WI38 (cell line): ENCODE data around the gene RPIA.

Source experiments
- H3K4me3 ChIP-seq: 2 replicates; pipeline ENCODE4 v1.5.1; 2011; ENCODE audit warnings: low read depth, mild to moderate bottlenecking, control low read depth, low read length
- CTCF ChIP-seq: IDR thresholded peaks from 2 replicates; pipeline ENCODE4 v1.5.1; 2012; ENCODE audit warnings: low read depth, mild to moderate bottlenecking, control low read depth, low read length

The RPIA gene

DNA sequence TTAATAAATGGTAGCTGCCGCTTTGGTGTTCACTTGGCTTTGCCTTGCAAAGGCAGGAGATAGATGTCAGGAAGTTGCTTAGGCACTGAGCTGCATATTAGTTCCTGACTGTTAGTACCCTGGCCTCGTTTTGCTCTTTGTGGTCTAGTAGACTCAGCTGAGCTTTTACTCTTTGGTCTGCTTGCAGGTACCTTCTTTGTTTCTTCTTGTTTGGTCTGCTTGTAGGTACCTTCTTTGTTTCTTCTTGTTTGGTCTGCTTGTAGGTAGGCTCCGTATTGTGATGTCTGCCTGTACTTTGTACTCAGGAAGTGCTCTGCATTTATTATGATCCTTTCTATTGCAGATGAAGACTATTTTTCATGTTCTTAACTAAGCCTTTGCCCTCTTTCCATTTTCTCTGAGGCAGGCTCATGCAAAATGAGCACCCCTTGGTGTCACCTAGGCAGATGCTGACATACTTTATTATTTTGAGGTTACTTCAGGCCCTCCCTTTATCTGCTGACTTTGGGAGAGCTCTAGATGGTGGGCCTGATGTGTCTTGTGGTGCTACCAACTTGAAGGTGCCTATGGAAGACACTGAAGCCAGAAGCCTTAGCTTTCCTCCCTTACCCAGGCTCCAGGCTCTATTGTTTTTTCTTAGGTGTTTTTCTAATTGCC is 6.0 kb downstream of the RPIA start:
- TF ChIP-seq CTCF, result no peak
- H3K4me3 ChIP-seq, result no peak overlapping the region

DNA sequence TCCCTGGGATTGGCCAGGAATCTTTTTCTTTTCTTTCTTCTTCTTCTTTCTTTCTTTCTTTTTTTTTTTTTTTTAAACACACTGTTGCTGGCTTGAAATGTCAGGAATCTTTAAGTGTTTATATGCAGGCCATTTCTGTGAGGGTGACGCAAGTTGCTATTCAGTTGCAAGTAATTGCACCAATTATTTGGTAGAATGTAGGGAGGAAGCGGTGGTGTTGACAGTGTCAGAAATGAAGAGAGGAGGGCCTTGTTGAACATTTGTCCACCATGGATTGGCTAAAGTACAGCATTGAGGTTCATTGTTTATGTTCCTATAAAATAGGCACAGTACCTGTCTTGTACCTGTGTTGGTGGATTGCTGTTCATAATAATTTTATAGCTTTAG is 6.5 kb downstream of the RPIA start:
- TF ChIP-seq CTCF, result no peak
- no peak overlapping the region for H3K4me3 ChIP-seq

DNA sequence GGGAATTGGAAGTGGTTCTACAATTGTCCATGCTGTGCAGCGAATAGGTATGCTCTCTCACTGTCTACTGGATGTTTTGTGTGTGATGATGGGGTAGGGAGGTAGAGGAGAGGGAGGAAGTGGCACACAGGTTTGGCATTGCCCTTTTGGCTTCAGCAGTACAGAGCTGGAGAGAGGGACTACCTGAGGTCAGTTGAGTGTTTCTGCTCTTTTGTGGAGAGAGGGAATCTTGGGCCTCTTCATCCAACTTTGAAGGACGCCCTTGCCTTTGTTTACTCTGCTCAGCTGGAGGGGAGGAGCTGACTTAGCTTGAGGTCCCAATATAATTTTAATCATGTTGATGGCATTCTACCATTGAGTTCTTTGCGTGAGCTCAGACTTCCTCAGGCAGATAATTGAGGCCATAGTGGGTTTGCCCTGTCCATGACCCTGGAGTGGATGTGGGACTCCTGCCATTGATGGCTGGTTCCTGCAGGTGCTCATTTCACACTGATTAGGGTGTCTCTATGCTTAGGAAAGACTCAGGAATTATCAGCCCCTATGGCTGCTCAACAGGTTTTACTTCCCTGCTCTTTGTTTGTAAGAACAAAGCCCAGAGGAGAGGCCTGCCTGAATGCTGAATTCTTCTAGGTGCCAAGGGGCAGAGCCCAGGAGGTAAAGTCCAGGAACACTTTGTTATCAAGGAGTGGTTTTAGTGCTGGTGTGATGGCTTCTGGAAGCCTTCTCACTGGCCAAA is 7.2 kb downstream of the RPIA start:
- TF ChIP-seq CTCF, result no peak
- H3K4me3 ChIP-seq, result no peak overlapping the region

DNA sequence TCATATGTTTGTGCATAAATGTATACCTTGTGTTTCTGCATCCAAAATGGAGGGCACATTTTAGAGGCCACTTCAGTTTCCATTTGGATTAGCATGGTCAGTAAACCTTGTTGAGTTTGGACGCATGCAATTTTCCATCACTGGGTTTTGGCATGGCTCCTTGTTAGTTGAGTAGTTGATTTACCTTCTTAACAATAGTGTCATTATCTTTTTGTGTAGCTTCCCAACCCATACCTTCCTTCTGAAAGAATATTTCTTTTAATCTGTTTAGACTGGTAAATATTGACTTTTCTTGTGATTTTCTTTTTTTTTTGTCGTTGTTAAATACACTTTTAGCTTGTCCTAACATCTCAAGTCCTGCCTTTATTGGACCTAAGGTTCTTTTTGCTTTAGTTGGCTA is 15.5 kb downstream of the RPIA start:
- TF ChIP-seq CTCF, result no peak
- H3K4me3 ChIP-seq, result no peak overlapping the region

DNA sequence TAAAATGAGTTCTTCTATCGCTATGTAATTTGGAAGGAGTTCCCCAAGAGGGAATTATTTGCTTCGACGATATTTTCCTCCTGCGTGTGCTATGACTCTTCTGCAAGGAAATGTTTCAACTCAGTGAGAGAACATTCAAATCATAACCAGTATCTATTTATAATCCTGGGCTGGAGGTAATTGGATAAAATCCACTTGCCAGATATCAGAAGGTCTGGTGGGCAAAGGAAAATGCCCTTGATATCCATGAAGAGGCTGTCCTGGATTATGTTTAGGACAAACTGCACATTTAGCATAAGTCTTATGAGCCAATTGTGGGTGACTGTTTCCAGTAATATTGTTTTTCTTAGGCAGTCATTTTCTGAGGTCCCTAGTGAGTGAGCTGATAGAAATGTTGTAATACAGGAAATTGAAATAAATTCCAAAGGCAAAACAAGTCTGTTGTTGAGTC is 17.7 kb downstream of the RPIA start:
- TF ChIP-seq CTCF, result no peak
- H3K4me3 ChIP-seq, result no peak overlapping the region

GRCh38 chr2:88711289-88711688 is 19.8 kb downstream of the RPIA start:
- no peak for TF ChIP-seq CTCF
- H3K4me3 ChIP-seq, result no peak overlapping the region

DNA sequence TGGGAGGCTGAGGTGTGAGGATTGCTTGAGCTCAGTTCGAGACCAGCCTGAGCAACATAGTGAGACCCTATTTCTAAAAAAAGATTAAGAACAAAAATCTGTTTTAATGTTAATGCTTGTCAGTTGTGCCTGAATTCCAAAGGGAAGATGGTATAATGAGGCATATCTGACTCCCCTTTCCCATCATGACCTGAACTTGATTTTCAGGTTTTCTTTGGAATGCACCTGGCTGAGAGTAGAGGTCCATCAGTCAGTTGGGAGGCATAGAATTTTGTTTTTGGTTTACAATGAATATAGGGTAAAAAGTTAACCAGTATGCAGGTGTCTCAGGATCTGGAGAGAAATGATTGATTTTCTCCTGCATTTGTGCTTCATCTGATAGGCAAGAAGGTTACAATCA is 20.4 kb downstream of the RPIA start:
- TF ChIP-seq CTCF, result no peak
- no peak overlapping the region for H3K4me3 ChIP-seq
